Pancreas (tissue), 10 donors: ENCODE measurements around the gene RAI1. TPM values are rescaled to one million over a fixed set of nuclear protein-coding genes. Genes with fewer than 3 reads are reported as not detected.

Experiments
- ATAC-seq, 4 donors: fragments of 200-7000 bp; cut with Tn5 transposase; one replicate each; pipeline versions ENCODE4 v1.8.0 to v1.9.1; 2020; ENCODE audit warnings: mild to moderate bottlenecking in 4 of 4, moderate library complexity in 4 of 4
- DNase-seq, 6 donors: peaks; one replicate each; pipeline ENCODE4 v3.0.0-alpha.2; 2020
- FAIRE-seq: peaks from 2 replicates; lab custom pipeline; 2012; peaks lifted over from hg19 to GRCh38; lab: Jason Lieb, UNC
- H3K27ac ChIP-seq, 4 donors: fragments of 200-600 bp; sonication (generic); 1 replicate in 3 of 4; 2 replicates in 1 of 4; pipeline versions ENCODE4 v1.5.0 to v1.8.0; 2020
- H3K27me3 ChIP-seq, 4 donors: fragments of 200-600 bp; one replicate each; pipeline ENCODE4 v1.8.0; 2021
- H3K36me3 ChIP-seq, 3 donors: fragments of 200-600 bp; sonication (generic) in 1 of 3; one replicate each; pipeline versions ENCODE4 v1.5.0 to v1.8.0; 2020 to 2021
- H3K4me1 ChIP-seq, 3 donors: fragments of 200-600 bp; one replicate each; pipeline ENCODE4 v1.8.0; 2021
- H3K4me3 ChIP-seq, 4 donors: fragments of 200-600 bp; sonication (generic) in 2 of 4; one replicate each; pipeline versions ENCODE4 v1.5.0 to v1.8.0; 2020 to 2021
- H3K9me3 ChIP-seq, 4 donors: fragments of 200-600 bp; one replicate each; pipeline ENCODE4 v1.8.0; 2021
- CTCF ChIP-seq, 4 donors: fragments of 200-600 bp; sonication (generic) in 3 of 4; IDR thresholded peaks; one replicate each; pipeline versions ENCODE4 v1.5.0 to v1.8.0; 2021; ENCODE audit warnings: antibody characterized with exemption in 4 of 4
- WGBS, 2 donors: extraction: QIAGEN DNeasy Blood & Tissue Kit; methylation state at CpG; one replicate each; pipeline ENCODE4 v1.1.7; 2013; 5-methylcytosine and 5-hydroxymethylcytosine counted together
- intact Hi-C, 3 donors: fragments of 100-400 bp; cut with DNase I; formaldehyde crosslinking; loops; one replicate each; pipeline versions ENCODE4 v1.11.1 to v1.14.2; 2022
- polyA plus RNA-seq, 2 donors: library from polyadenylated mRNA; stranded (reverse); fragments of 200-250 nt; gene quantifications; one replicate each; pipeline ENCODE4 v1.2.3, GENCODE V29; 2013
- total RNA-seq, 6 donors: library from RNA; stranded (reverse); fragmentation: NEBNext Ultra II Directional in 4 of 6; extraction: Animal tissue kit (Norgen Biotek cat#: 25700) in 4 of 6; gene quantifications; one replicate each; pipeline versions ENCODE4 v1.2.1 to v1.2.4, GENCODE V29; 2021 to 2023
- donor health status: healthy with polysubstance abuse.
- donor health status: DM: no; HTN: no; CAD: no; lungs with moderate emphysema.
- donor health status: DM: no; HTN: no; CAD: no.
- donor health status: control.
- donor health status: control.
- donor health status: Bipolar disorder and iron deficiency.
- donor health status: DM: yes; HTN: yes; CAD: no.
- donor health status: DM: no; HTN: no; CAD: no.
- donor health status: DM: no; HTN: no; CAD: no.
- donor health status: DM: yes; HTN: yes; CAD: no.

Gene RAI1
- total and polyA plus RNA-seq, 8 donors = 12.1 to 23.9 (median 16.7) TPM

DNA sequence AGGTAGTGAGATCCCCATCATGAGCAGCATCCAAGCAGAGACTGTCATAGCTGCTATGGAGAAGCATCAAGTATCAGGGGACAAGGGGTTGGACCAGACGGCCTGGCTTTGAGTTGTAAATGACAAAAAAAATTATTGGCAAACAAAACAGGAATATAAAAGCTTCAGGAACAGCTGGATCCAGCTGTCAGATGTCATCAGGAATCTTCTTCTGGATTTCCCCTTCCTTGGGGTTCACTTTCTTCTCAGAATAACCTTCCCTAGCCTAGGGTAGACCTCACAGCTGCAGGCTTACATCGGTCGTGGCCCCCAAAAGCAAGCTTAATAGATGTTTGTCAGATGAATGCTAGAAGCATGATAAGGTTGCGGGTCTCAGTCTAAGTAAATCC lies 17.2 kb upstream of the RAI1 start:
- no peak overlapping the region for H3K27ac ChIP-seq
- no peaks in the 10 kb centered on the region for H3K27me3 ChIP-seq
- H3K9me3 ChIP-seq = no peaks in the 10 kb centered on the region
- no peak overlapping the region for H3K4me3 ChIP-seq
- FAIRE-seq = no peak
- no peaks in the 10 kb centered on the region for H3K36me3 ChIP-seq
- ATAC-seq = no peak
- no peak for TF ChIP-seq CTCF (IDR thresholded peaks at IDR 0.05)
- WGBS, 2 donors = 81 to 89% methylated on average over 4 of the region's 4 CpGs
- peak in 1 of 6 donors; percentile 1 for DNase-seq
- peaks cover 0 to 3% (median 0%) of the 10 kb centered on the region in 3 donors for H3K4me1 ChIP-seq
- intact Hi-C loops = no loop called here

DNA sequence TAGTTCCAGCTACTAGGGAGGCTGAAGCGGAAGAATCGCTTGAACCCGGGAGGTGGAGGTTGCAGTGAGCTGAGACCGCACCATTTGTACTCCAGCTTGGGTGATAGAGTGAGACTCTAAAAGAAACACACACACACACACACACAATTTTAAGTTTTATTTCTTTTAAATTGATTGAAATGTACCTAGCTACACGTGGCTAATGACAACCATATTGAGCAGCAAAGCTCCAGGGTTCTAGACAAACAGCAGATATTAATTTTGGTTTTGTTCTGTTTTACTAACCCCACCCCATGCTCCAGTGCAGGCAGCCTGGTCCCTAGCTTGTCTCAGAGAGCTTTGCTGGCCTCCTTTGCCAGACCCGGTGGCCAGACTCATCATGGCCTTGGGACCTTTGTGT lies 16.0 kb upstream of the RAI1 start:
- WGBS, 2 donors = 79 to 80% methylated on average over 6 of the region's 6 CpGs
- no peak overlapping the region for H3K4me3 ChIP-seq
- no peak for ATAC-seq
- TF ChIP-seq CTCF (IDR thresholded peaks at IDR 0.05) = no peak
- H3K9me3 ChIP-seq = no peaks in the 10 kb centered on the region
- no peak for FAIRE-seq
- DNase-seq = peak in 1 of 6 donors; percentile 16
- intact Hi-C loops = no loop called here
- H3K27me3 ChIP-seq = no peaks in the 10 kb centered on the region
- no peaks in the 10 kb centered on the region for H3K36me3 ChIP-seq
- H3K4me1 ChIP-seq = peaks cover 0 to 3% (median 0%) of the 10 kb centered on the region in 3 donors
- no peak overlapping the region for H3K27ac ChIP-seq

GRCh38 chr17:17666111-17666714 lies 15.0 kb upstream of the RAI1 start:
- no peaks in the 10 kb centered on the region for H3K4me1 ChIP-seq
- intact Hi-C loops = no loop called here
- H3K36me3 ChIP-seq = no peaks in the 10 kb centered on the region
- no peak for TF ChIP-seq CTCF (IDR thresholded peaks at IDR 0.05)
- ATAC-seq (no peak), FAIRE-seq (no peak), DNase-seq (peak in 1 of 6 donors; percentile 44)
- H3K27me3 ChIP-seq = no peaks in the 10 kb centered on the region
- no peak overlapping the region for H3K27ac ChIP-seq
- 75% methylated on average over 13 of the region's 13 CpGs for WGBS, 2 donors
- no peaks in the 10 kb centered on the region for H3K9me3 ChIP-seq
- no peak overlapping the region for H3K4me3 ChIP-seq

- Histone ChIP-seq H3K36me3 (no peaks in the 10 kb centered on the region), H3K9me3 (no peaks in the 10 kb centered on the region), H3K4me1 (no peaks in the 10 kb centered on the region), H3K27ac (no peak overlapping the region), H3K4me3 (no peak overlapping the region), H3K27me3 (no peaks in the 10 kb centered on the region)
- DNase-seq = no peak
- no peak for ATAC-seq
- intact Hi-C loops = no loop called here
- FAIRE-seq = no peak
- no peak for TF ChIP-seq CTCF (IDR thresholded peaks at IDR 0.05)
- 57 to 62% methylated on average over 2 of the region's 2 CpGs for WGBS, 2 donors
These were observed 14.0 kb upstream of the RAI1 start for GRCh38 chr17:17667231-17667630.

GRCh38 chr17:17667947-17668346 lies 13.3 kb upstream of the RAI1 start:
- no peak for TF ChIP-seq CTCF (IDR thresholded peaks at IDR 0.05)
- no peaks in the 10 kb centered on the region for H3K36me3 ChIP-seq
- no peaks in the 10 kb centered on the region for H3K9me3 ChIP-seq
- no peaks in the 10 kb centered on the region for H3K4me1 ChIP-seq
- H3K27me3 ChIP-seq = no peaks in the 10 kb centered on the region
- ATAC-seq (no peak), FAIRE-seq (no peak), DNase-seq (peak in 1 of 6 donors; percentile 29)
- H3K4me3 ChIP-seq = no peak overlapping the region
- no peak overlapping the region for H3K27ac ChIP-seq
- intact Hi-C loops = no loop called here
- 74 to 79% methylated on average over 4 of the region's 4 CpGs for WGBS, 2 donors
